OCI-LY3 (cell line): ENCODE results near the gene HTRA1.

Experiments used
- CTCF ChIP-seq: fragments of 200-600, 300-600 bp; sonication (generic); IDR thresholded peaks from 2 replicates; pipeline ENCODE4 v1.5.1; 2014; ENCODE audit warnings: antibody characterized with exemption, low read length, low read depth
- EZH2phosphoT487 ChIP-seq: fragments of 200-600 bp; shearing (Covaris generic); IDR thresholded peaks from 2 replicates; pipeline ENCODE4 v1.6.1; 2018; ENCODE audit warnings: antibody characterized with exemption, mixed run types, low read depth

DNA sequence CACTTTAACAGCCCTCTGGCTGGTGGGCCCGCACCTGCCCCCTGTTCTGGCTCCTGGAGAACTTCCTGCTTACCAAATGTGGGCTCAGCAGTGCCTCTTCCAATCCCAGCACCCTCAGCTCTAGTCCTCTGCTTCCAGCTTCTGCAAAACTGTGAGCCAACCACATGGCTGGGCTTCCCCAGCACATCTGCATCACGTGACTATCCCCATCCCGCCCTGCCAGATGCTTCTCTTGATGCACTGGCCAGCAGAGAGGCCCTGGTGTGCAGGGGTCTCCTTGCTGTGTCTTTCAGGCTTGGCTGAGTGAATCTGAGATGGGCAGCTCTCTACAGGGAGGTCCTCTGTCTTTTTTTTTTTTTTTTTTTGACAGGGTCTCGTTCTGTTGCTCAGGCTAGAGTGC lies 55.4 kb downstream of the HTRA1 start:
- TF ChIP-seq CTCF, result no peak
- TF ChIP-seq EZH2phosphoT487, result no peak
